HepG2 (cell line): Measurements from ENCODE around the gene NSMF. TPM values are rescaled to one million over a fixed set of nuclear protein-coding genes. Genes with fewer than 3 reads are reported as not detected.

Experiments
- ASH2L ChIP-seq: fragments of 300-600, 200-600 bp; sonication (generic); IDR thresholded peaks from 2 replicates; pipeline ENCODE4 v1.7.0; 2017; ENCODE audit warnings: low read depth, mild to moderate bottlenecking, moderate library complexity, mixed read lengths, low read length; ENCODE audit not compliant: insufficient read length
- FUBP1 ChIP-seq: sonication (generic); formaldehyde crosslinking; IDR thresholded peaks from 2 replicates; pipeline ENCODE4 v1.5.1; 2020; ENCODE audit warnings: missing genetic modification reagents, mild to moderate bottlenecking, borderline replicate concordance
- MAX ChIP-seq: IDR thresholded peaks from 2 replicates; pipeline ENCODE4 v1.6.1; 2012; ENCODE audit warnings: inconsistent platforms
- YY1 ChIP-seq: IDR thresholded peaks from 2 replicates; pipeline ENCODE4 v1.6.1; 2011; ENCODE audit warnings: low read length, low read depth, moderate library complexity, mild to moderate bottlenecking; ENCODE audit not compliant: insufficient read depth, insufficient replicate concordance
- ZFP91 ChIP-seq: sonication (generic); formaldehyde crosslinking; IDR thresholded peaks from 2 replicates; pipeline ENCODE4 v1.9.0; 2022; ENCODE audit warnings: missing genetic modification reagents, mild to moderate bottlenecking, borderline replicate concordance
- ZNF253 ChIP-seq: sonication (generic); formaldehyde crosslinking; IDR thresholded peaks from 2 replicates; pipeline ENCODE4 v1.8.0; 2022; ENCODE audit warnings: mild to moderate bottlenecking, missing genetic modification reagents, borderline replicate concordance
- ZNF256 ChIP-seq: sonication (generic); formaldehyde crosslinking; conservative IDR thresholded peaks from 2 replicates; pipeline ENCODE4 v1.4.0; 2020; ENCODE audit warnings: missing genetic modification reagents
- ZNF317 ChIP-seq: sonication (generic); formaldehyde crosslinking; IDR thresholded peaks from 2 replicates; pipeline ENCODE4 v1.5.0; 2020; ENCODE audit warnings: mild to moderate bottlenecking, missing genetic modification reagents
- polyA plus RNA-seq, 8 experiments: library from polyadenylated mRNA; depleted of rRNA in 3 of 8; stranded (reverse) in 7 of 8; unstranded in 1 of 8; fragments of >200 nt; fragmentation: Illumina TruSeq in 4 of 8; extraction: Trizol in 4 of 8; gene quantifications; 2 replicates each; pipeline versions ENCODE4 v1.2.1 to v1.2.3, GENCODE V29; 2011 to 2016; ENCODE audit warnings: low read depth in 4 of 8, missing spikeins in 1 of 8, mixed read lengths in 1 of 8; ENCODE audit not compliant: insufficient read depth in 1 of 8
- total RNA-seq, 5 experiments: library from RNA; depleted of rRNA; stranded (reverse); fragments of >200 nt; fragmentation: Illumina TruSeq; extraction: Trizol; gene quantifications; 2 replicates each; pipeline ENCODE4 v1.2.3, GENCODE V29; 2016; ENCODE audit warnings: low read depth in 1 of 5
- TF ChIP-seq, protein P1 (sequence below): sonication (generic); formaldehyde crosslinking; IDR thresholded peaks from 2 replicates; pipeline ENCODE4 v1.5.0; 2020; ENCODE audit warnings: missing genetic modification reagents
- TF ChIP-seq, protein P2 (sequence below): sonication (generic); formaldehyde crosslinking; IDR thresholded peaks from 2 replicates; pipeline ENCODE4 v1.5.0; 2020; ENCODE audit warnings: mild to moderate bottlenecking, low read depth, missing genetic modification reagents, borderline replicate concordance
- TF ChIP-seq, protein P3 (sequence below): sonication (generic); formaldehyde crosslinking; IDR thresholded peaks from 2 replicates; pipeline ENCODE4 v1.4.0; 2020; ENCODE audit warnings: mild to moderate bottlenecking, low read depth, missing genetic modification reagents
- TF ChIP-seq, protein P4 (sequence below): sonication (generic); formaldehyde crosslinking; IDR thresholded peaks from 2 replicates; pipeline ENCODE4 v1.8.1; 2023; ENCODE audit warnings: mild to moderate bottlenecking, inconsistent platforms, moderate library complexity, missing genetic modification reagents, borderline replicate concordance

NSMF gene
- total and polyA plus RNA-seq, 2 of the 13 experiments (the other 11 are each of a cell fraction or from before 2014, with no cell fraction given): 44.3 to 183 TPM

DNA sequence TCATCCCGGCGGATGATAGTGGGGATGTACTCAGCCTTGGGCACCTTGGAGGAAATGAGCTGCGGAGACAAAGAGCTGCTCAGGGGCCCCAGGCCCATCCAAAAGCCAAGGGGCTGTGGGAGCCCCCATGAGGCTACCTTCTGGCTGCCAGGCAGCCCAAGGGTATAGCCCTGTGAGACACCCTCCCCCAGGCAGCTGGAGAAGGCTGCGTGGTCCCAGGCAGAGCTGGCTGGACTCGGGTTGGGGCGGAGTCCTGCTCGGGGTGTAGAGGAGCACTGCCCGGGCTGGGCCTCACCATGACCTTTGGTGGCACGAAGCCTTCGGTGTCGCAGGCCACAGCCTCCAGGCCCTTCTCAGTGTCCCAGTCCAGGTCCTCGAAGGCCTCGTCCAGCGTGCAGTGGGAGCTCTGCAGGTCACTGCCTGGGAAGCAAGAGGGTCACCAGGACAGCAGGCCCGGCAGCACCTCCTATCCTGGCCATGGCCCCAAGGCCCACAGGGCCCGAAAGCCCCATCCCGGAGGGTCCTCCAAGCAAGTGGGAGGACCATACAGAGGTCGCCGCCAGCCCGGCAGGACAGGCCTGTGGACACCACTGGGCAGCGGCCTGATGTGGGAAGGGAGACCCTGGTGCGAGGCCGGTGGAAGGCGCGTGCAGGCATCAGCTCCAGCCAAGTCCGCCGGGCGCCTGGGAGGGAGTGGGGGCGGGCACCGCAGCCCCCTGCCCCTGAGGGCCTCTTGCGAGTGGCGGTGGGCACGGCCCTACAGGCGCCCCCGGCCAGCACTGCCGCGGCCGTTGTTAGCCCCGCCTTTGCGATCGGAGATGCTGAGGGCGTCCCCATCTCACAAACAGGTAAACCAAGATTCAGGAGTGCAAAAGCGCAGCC is 6.1 kb downstream of the NSMF start (continued):
- TF ChIP-seq FUBP1 (CRISPR knock-in tag) (no peak), ZNF253 (no peak), ASH2L (no peak), YY1 (no peak), ZFP91 (CRISPR knock-in tag) (peak; percentile 46; the same call in 1 of the 2 replicates), ZNF317 (no peak), MAX (no peak), ZNF256 (no peak)
- TF ChIP-seq, protein P1, sequence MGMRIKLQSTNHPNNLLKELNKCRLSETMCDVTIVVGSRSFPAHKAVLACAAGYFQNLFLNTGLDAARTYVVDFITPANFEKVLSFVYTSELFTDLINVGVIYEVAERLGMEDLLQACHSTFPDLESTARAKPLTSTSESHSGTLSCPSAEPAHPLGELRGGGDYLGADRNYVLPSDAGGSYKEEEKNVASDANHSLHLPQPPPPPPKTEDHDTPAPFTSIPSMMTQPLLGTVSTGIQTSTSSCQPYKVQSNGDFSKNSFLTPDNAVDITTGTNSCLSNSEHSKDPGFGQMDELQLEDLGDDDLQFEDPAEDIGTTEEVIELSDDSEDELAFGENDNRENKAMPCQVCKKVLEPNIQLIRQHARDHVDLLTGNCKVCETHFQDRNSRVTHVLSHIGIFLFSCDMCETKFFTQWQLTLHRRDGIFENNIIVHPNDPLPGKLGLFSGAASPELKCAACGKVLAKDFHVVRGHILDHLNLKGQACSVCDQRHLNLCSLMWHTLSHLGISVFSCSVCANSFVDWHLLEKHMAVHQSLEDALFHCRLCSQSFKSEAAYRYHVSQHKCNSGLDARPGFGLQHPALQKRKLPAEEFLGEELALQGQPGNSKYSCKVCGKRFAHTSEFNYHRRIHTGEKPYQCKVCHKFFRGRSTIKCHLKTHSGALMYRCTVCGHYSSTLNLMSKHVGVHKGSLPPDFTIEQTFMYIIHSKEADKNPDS: peak; percentile 24; the same call in 1 of the 2 replicates
- TF ChIP-seq, protein P2, sequence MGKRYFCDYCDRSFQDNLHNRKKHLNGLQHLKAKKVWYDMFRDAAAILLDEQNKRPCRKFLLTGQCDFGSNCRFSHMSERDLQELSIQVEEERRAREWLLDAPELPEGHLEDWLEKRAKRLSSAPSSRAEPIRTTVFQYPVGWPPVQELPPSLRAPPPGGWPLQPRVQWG (CRISPR knock-in tag): no peak
- TF ChIP-seq, protein P3, sequence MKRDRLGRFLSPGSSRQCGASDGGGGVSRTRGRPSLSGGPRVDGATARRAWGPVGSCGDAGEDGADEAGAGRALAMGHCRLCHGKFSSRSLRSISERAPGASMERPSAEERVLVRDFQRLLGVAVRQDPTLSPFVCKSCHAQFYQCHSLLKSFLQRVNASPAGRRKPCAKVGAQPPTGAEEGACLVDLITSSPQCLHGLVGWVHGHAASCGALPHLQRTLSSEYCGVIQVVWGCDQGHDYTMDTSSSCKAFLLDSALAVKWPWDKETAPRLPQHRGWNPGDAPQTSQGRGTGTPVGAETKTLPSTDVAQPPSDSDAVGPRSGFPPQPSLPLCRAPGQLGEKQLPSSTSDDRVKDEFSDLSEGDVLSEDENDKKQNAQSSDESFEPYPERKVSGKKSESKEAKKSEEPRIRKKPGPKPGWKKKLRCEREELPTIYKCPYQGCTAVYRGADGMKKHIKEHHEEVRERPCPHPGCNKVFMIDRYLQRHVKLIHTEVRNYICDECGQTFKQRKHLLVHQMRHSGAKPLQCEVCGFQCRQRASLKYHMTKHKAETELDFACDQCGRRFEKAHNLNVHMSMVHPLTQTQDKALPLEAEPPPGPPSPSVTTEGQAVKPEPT (CRISPR knock-in tag): no peak
- TF ChIP-seq, protein P4, sequence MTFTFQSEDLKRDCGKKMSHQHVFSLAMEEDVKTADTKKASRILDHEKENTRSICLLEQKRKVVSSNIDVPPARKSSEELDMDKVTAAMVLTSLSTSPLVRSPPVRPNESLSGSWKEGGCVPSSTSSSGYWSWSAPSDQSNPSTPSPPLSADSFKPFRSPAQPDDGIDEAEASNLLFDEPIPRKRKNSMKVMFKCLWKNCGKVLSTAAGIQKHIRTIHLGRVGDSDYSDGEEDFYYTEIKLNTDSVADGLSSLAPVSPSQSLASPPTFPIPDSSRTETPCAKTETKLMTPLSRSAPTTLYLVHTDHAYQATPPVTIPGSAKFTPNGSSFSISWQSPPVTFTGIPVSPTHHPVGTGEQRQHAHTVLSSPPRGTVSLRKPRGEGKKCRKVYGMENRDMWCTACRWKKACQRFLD (CRISPR knock-in tag): no peak
- TF ChIP-seq, all 625 proteins: peak for 7
